Liver (tissue), 9 donors: ENCODE measurements around the gene FYCO1. TPM values are rescaled to one million over a fixed set of nuclear protein-coding genes. Genes with fewer than 3 reads are reported as not detected.

Experiments
- DNase-seq: peaks from one replicate; pipeline ENCODE4 v3.0.0-alpha.2; 2017; ENCODE audit warnings: low spot score
- H3K27ac ChIP-seq, 2 donors: one replicate each; pipeline ENCODE4 v1.7.0; 2013; ENCODE audit warnings: inconsistent platforms in 2 of 2, low read length in 2 of 2, control low read depth in 1 of 2, low read depth in 1 of 2, mild to moderate bottlenecking in 1 of 2
- H3K27me3 ChIP-seq, 4 donors: one replicate each; pipeline versions ENCODE4 v1.6.1 to v1.7.0; 2013; ENCODE audit warnings: low read length in 3 of 4, inconsistent platforms in 1 of 4, mild to moderate bottlenecking in 1 of 4, moderate library complexity in 1 of 4; ENCODE audit not compliant: control insufficient read depth in 4 of 4, insufficient read depth in 4 of 4
- H3K36me3 ChIP-seq, 4 donors: one replicate each; pipeline versions ENCODE4 v1.6.1 to v1.7.0; 2013; ENCODE audit warnings: low read length in 3 of 4, mild to moderate bottlenecking in 3 of 4, low read depth in 1 of 4, moderate library complexity in 1 of 4; ENCODE audit not compliant: control insufficient read depth in 4 of 4, insufficient read depth in 3 of 4
- H3K4me1 ChIP-seq, 4 donors: one replicate each; pipeline versions ENCODE4 v1.6.1 to v1.7.0; 2013; ENCODE audit warnings: low read length in 3 of 4, mild to moderate bottlenecking in 3 of 4, moderate library complexity in 1 of 4; ENCODE audit not compliant: control insufficient read depth in 4 of 4, insufficient read depth in 4 of 4
- H3K4me3 ChIP-seq, 3 donors: one replicate each; pipeline versions ENCODE4 v1.6.1 to v1.7.0; 2013; ENCODE audit warnings: low read length in 3 of 3, control low read depth in 1 of 3, low read depth in 1 of 3, mild to moderate bottlenecking in 1 of 3
- H3K9ac ChIP-seq, 2 donors: one replicate each; pipeline ENCODE4 v1.7.0; 2013; ENCODE audit warnings: low read length in 2 of 2, mild to moderate bottlenecking in 2 of 2, moderate library complexity in 2 of 2, control low read depth in 1 of 2, low read depth in 1 of 2
- H3K9me3 ChIP-seq, 4 donors: one replicate each; pipeline versions ENCODE4 v1.6.1 to v1.7.0; 2013; ENCODE audit warnings: low read length in 3 of 4; ENCODE audit not compliant: control insufficient read depth in 4 of 4
- ATF3 ChIP-seq: IDR thresholded peaks from 2 replicates; pipeline ENCODE4 v1.6.1; 2016; ENCODE audit warnings: antibody characterized with exemption
- EGR1 ChIP-seq, 2 donors: IDR thresholded peaks; 2 replicates each; pipeline ENCODE4 v1.6.1; 2016 to 2018; ENCODE audit warnings: antibody characterized with exemption in 2 of 2, low read depth in 2 of 2
- FOXA2 ChIP-seq: IDR thresholded peaks from 2 replicates; pipeline ENCODE4 v1.6.1; 2016; ENCODE audit warnings: antibody characterized with exemption
- HNF4A ChIP-seq, 2 donors: conservative IDR thresholded peaks; 2 replicates each; pipeline ENCODE4 v1.6.1; 2016; ENCODE audit warnings: antibody characterized with exemption in 2 of 2, mild to moderate bottlenecking in 2 of 2
- HNF4G ChIP-seq: IDR thresholded peaks from 2 replicates; pipeline ENCODE4 v1.6.1; 2016; ENCODE audit warnings: antibody characterized with exemption
- JUND ChIP-seq, 2 donors: IDR thresholded peaks; 2 replicates each; pipeline ENCODE4 v1.6.1; 2016; ENCODE audit warnings: antibody characterized with exemption in 2 of 2
- MAX ChIP-seq: IDR thresholded peaks from 2 replicates; pipeline ENCODE4 v1.6.1; 2016; ENCODE audit warnings: antibody characterized with exemption
- RAD21 ChIP-seq, 2 donors: IDR thresholded peaks; 2 replicates each; pipeline ENCODE4 v1.6.1; 2016; ENCODE audit warnings: antibody characterized with exemption in 2 of 2, mild to moderate bottlenecking in 2 of 2
- REST ChIP-seq: IDR thresholded peaks from 2 replicates; pipeline ENCODE4 v1.6.1; 2016; ENCODE audit warnings: antibody characterized with exemption, mild to moderate bottlenecking
- SP1 ChIP-seq: IDR thresholded peaks from 2 replicates; pipeline ENCODE4 v1.6.1; 2018; ENCODE audit warnings: antibody characterized with exemption, mild to moderate bottlenecking
- YY1 ChIP-seq: IDR thresholded peaks from 2 replicates; pipeline ENCODE4 v1.6.1; 2016; ENCODE audit warnings: antibody characterized with exemption, mild to moderate bottlenecking
- ZBTB33 ChIP-seq: IDR thresholded peaks from 2 replicates; pipeline ENCODE4 v1.6.1; 2016; ENCODE audit warnings: antibody characterized with exemption
- WGBS: extraction: QIAGEN DNeasy Blood & Tissue Kit; methylation state at CpG from one replicate; pipeline ENCODE4 v1.1.7; 2013; 5-methylcytosine and 5-hydroxymethylcytosine counted together
- polyA plus RNA-seq, 2 donors: library from polyadenylated mRNA; stranded (reverse) in 1 of 2; unstranded in 1 of 2; fragments of 200-250 nt in 1 of 2; fragments of >200 nt in 1 of 2; fragmentation: Nextera tagmentation in 1 of 2; extraction: Ambion mirVana in 1 of 2; gene quantifications; one replicate each; pipeline versions ENCODE4 v1.2.1 to v1.2.3, GENCODE V29; 2013 to 2015
- total RNA-seq, 2 donors: library from RNA; depleted of rRNA; stranded (reverse); fragments of >200 nt; gene quantifications; one replicate each; pipeline ENCODE4 v1.2.3, GENCODE V29; 2014
- donor health status: healthy.
- donor health status: healthy.
- donor health status: healthy.
- donor health status: healthy.
- donor health status: healthy.

Gene FYCO1
- total and polyA plus RNA-seq, 4 donors = 3.0 to 17.1 (median 10.2) TPM

DNA sequence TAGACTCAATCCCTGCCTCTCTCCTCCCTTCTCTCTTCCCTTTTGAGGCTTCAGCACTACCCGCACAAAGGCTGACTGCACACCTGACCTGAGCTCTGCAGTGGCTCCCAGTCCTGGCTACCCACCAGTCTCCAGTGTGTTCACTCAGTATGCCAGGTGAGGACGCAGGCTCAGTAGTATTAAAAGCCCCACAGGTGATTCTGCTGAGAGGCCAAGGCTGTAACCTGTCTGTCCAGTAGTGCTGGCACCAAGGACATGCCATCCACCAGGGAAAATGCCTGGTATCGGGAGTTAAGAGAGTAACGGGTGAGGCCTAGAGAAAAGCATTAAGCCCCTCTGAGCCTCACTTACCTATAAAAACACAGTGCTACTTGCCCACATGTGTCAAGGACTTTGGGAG lies 20.9 kb downstream of the FYCO1 start:
- H3K4me1 ChIP-seq = no peaks in the 10 kb centered on the region
- 92% methylated on average over 4 of the region's 4 CpGs for WGBS

DNA sequence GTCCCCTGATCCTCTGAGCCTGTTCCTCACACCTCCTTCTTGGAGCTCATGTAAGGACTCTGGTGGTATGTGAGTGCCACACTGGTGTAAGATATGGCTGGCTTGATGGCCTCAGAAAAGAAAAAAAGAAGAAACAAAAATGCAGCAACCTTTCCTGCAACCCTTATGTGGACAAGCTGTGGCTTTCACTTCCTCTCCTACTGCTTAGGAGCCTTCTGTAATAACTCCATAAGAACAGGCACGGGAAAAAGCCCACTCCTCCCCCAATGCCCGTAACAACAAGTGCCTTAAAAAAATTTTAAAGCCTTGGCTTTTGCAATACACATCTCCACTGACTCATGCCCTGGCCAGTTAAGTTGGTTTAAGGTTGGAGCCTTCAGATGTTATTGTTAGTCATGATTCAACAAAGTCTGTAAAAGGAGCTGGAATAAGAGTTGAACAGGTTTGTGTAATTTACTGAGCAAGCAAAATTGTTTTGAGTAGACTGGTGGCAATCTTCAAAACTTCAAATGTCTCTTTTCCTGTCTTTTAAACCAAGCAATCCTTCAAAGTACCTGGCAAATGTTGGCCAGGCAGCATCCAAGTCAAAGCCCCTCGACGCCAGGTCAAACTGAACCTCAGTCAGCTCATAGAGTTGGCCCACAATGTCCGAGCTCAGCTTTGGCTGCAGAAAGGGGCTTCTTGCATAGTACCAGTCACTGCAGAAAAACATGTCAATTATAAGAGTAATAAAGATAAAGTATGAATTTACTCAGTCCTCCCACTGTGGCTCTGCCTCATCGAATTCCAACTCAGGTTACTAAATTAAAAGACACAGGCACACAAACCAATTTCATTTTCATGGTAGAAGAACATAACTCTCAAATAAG lies 22.9 kb downstream of the FYCO1 start:
- WGBS = 90% methylated on average over 6 of the region's 6 CpGs
- peaks cover 6 to 76% (median 39%) of the 10 kb centered on the region in 4 donors for H3K36me3 ChIP-seq

More for the DNA sequence above, 20.9 kb downstream of the FYCO1 start:
- H3K9ac ChIP-seq = no peak overlapping the region
- no peak for TF ChIP-seq JUND (IDR thresholded peaks at IDR 0.05)
- peaks cover 2 to 72% (median 31%) of the 10 kb centered on the region in 4 donors for H3K36me3 ChIP-seq
- H3K27ac ChIP-seq = no peak overlapping the region
- H3K9me3 ChIP-seq = no peaks in the 10 kb centered on the region
- no peak overlapping the region for H3K4me3 ChIP-seq
- DNase-seq = no peak
- no peaks in the 10 kb centered on the region for H3K27me3 ChIP-seq

More for the DNA sequence above, 22.9 kb downstream of the FYCO1 start:
- H3K4me1 ChIP-seq = no peaks in the 10 kb centered on the region
- no peak for DNase-seq
- H3K9ac ChIP-seq = no peak overlapping the region
- no peak for TF ChIP-seq YY1
- no peak for TF ChIP-seq MAX
- TF ChIP-seq EGR1 (IDR thresholded peaks at IDR 0.05; ENCODE audit: low read depth in 2 of 2) = no peak
- TF ChIP-seq FOXA2 = no peak
- no peak for TF ChIP-seq RAD21 (IDR thresholded peaks at IDR 0.05)
- no peak for TF ChIP-seq REST
- TF ChIP-seq ZBTB33 = no peak
- no peak for TF ChIP-seq ATF3
- TF ChIP-seq HNF4A (conservative IDR thresholded peaks at IDR 0.05) = no peak
- TF ChIP-seq SP1 = no peak
- no peak for TF ChIP-seq HNF4G
- no peak for TF ChIP-seq JUND (IDR thresholded peaks at IDR 0.05)
- H3K9me3 ChIP-seq = no peaks in the 10 kb centered on the region
- no peak overlapping the region for H3K4me3 ChIP-seq
- H3K27me3 ChIP-seq = no peaks in the 10 kb centered on the region
- no peak overlapping the region for H3K27ac ChIP-seq
